ENCODE data around the gene CACNA2D3. TPM values are rescaled to one million over a fixed set of nuclear protein-coding genes. Genes with fewer than 3 reads are reported as not detected.

The CACNA2D3 gene
- polyA plus RNA-seq, 3 donors, result 8.3 to 21.5 (median 10.4) TPM

DNA sequence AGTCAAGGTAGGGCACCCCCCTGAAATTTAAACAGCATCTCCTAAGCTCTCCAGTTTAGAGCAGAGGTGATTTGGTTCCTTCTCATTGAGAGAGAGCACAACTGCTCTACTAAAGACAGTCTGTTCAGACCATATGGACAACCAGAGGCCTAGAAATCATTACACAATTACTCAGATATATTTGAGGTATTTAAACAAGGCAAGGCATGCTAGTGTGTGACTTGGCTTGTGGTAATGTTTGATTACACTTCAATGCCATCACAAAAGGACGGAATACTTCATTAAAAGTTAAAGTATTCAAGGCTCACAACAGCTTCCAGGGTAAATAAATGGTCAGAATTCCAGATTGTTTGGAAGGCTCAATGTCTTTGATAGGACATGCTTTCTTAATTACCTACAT is 695.3 kb downstream of the CACNA2D3 start:
- no peak overlapping the region for H3K27ac Mint-ChIP-seq
- no peak overlapping the region for H3K27ac ChIP-seq (ENCODE audit: low read depth in 1 of 2, low read length in 2 of 2)
- no peaks in the 10 kb centered on the region for H3K27me3 ChIP-seq (ENCODE audit: control insufficient read depth in 2 of 2, insufficient read depth in 2 of 2, low read length in 2 of 2)
- peaks cover 0 to 2% (median 0%) of the 10 kb centered on the region in 7 donors for H3K9me3 Mint-ChIP-seq
- DNase-seq, result no peak
- H3K4me2 ChIP-seq (replicated peaks; ENCODE audit: extremely low read depth, low read length, poor library complexity, severe bottlenecking), result no peak overlapping the region
- H3K9ac ChIP-seq (ENCODE audit: insufficient read depth, low read length, poor library complexity, severe bottlenecking), result no peak overlapping the region
- H3K36me3 ChIP-seq (replicated peaks in 1 of 2; ENCODE audit: control insufficient read depth in 1 of 2, insufficient read depth in 2 of 2, low read length in 2 of 2), result no peaks in the 10 kb centered on the region
- no peaks in the 10 kb centered on the region for H4K20me1 ChIP-seq (ENCODE audit: insufficient read depth, low read length)
- no peak overlapping the region for H3K4me3 Mint-ChIP-seq
- TF ChIP-seq, protein P1, sequence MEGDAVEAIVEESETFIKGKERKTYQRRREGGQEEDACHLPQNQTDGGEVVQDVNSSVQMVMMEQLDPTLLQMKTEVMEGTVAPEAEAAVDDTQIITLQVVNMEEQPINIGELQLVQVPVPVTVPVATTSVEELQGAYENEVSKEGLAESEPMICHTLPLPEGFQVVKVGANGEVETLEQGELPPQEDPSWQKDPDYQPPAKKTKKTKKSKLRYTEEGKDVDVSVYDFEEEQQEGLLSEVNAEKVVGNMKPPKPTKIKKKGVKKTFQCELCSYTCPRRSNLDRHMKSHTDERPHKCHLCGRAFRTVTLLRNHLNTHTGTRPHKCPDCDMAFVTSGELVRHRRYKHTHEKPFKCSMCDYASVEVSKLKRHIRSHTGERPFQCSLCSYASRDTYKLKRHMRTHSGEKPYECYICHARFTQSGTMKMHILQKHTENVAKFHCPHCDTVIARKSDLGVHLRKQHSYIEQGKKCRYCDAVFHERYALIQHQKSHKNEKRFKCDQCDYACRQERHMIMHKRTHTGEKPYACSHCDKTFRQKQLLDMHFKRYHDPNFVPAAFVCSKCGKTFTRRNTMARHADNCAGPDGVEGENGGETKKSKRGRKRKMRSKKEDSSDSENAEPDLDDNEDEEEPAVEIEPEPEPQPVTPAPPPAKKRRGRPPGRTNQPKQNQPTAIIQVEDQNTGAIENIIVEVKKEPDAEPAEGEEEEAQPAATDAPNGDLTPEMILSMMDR (IDR thresholded peaks at IDR 0.05), result no peak
- no peak overlapping the region for H2AFZ ChIP-seq (ENCODE audit: insufficient read depth, low read depth, low read length, poor library complexity, severe bottlenecking)
- no peaks in the 10 kb centered on the region for H3K79me2 ChIP-seq (ENCODE audit: insufficient read depth, low read length)
- no peaks in the 10 kb centered on the region for H3K9me3 ChIP-seq (replicated peaks in 1 of 2; ENCODE audit: control insufficient read depth in 1 of 2, insufficient read depth in 1 of 2, low read length in 2 of 2)
- no peaks in the 10 kb centered on the region for H3K4me1 Mint-ChIP-seq
- no peak overlapping the region for H3K4me3 ChIP-seq (replicated peaks in 1 of 3; ENCODE audit: low read depth in 2 of 3, low read length in 3 of 3)
- no CpG with 5 or more reads among the region's 1 CpG for WGBS (ENCODE audit: insufficient coverage)
- intact Hi-C loops (cut with micrococcal nuclease), result no loop called here
- H3K27me3 Mint-ChIP-seq (ENCODE audit: low read depth in 3 of 3), result peaks cover 4 to 7% (median 5%) of the 10 kb centered on the region in 3 donors
- no peaks in the 10 kb centered on the region for H3K36me3 Mint-ChIP-seq
- H3K4me1 ChIP-seq (ENCODE audit: control insufficient read depth in 1 of 2, insufficient read depth in 2 of 2, low read length in 2 of 2), result no peaks in the 10 kb centered on the region

- no peak overlapping the region for H3K4me3 Mint-ChIP-seq
- no CpG with 5 or more reads among the region's 2 CpGs for WGBS (ENCODE audit: insufficient coverage)
Observed at GRCh38 chr3:54818486-54818885, 696.1 kb downstream of the CACNA2D3 start.

More at GRCh38 chr3:54818486-54818885, 696.1 kb downstream of the CACNA2D3 start:
- no peak for DNase-seq
- H3K4me1 Mint-ChIP-seq, result no peaks in the 10 kb centered on the region
- no peak overlapping the region for H3K9ac ChIP-seq (ENCODE audit: insufficient read depth, low read length, poor library complexity, severe bottlenecking)
- H3K27ac ChIP-seq (ENCODE audit: low read depth in 1 of 2, low read length in 2 of 2), result no peak overlapping the region
- no peak overlapping the region for H2AFZ ChIP-seq (ENCODE audit: insufficient read depth, low read depth, low read length, poor library complexity, severe bottlenecking)
- peaks cover 4 to 9% (median 7%) of the 10 kb centered on the region in 3 donors for H3K27me3 Mint-ChIP-seq (ENCODE audit: low read depth in 3 of 3)
- H3K4me2 ChIP-seq (replicated peaks; ENCODE audit: extremely low read depth, low read length, poor library complexity, severe bottlenecking), result no peak overlapping the region
- H3K9me3 ChIP-seq (replicated peaks in 1 of 2; ENCODE audit: control insufficient read depth in 1 of 2, insufficient read depth in 1 of 2, low read length in 2 of 2), result no peaks in the 10 kb centered on the region
- H3K4me3 ChIP-seq (replicated peaks in 1 of 3; ENCODE audit: low read depth in 2 of 3, low read length in 3 of 3), result no peak overlapping the region
- no peaks in the 10 kb centered on the region for H3K4me1 ChIP-seq (ENCODE audit: control insufficient read depth in 1 of 2, insufficient read depth in 2 of 2, low read length in 2 of 2)
- H4K20me1 ChIP-seq (ENCODE audit: insufficient read depth, low read length), result no peaks in the 10 kb centered on the region
- intact Hi-C loops (cut with micrococcal nuclease), result no loop called here
- no peaks in the 10 kb centered on the region for H3K36me3 Mint-ChIP-seq
- peaks cover 0 to 2% (median 0%) of the 10 kb centered on the region in 7 donors for H3K9me3 Mint-ChIP-seq
- no peaks in the 10 kb centered on the region for H3K36me3 ChIP-seq (replicated peaks in 1 of 2; ENCODE audit: control insufficient read depth in 1 of 2, insufficient read depth in 2 of 2, low read length in 2 of 2)
- no peak overlapping the region for H3K27ac Mint-ChIP-seq
- H3K79me2 ChIP-seq (ENCODE audit: insufficient read depth, low read length), result no peaks in the 10 kb centered on the region
- H3K27me3 ChIP-seq (ENCODE audit: control insufficient read depth in 2 of 2, insufficient read depth in 2 of 2, low read length in 2 of 2), result no peaks in the 10 kb centered on the region
- TF ChIP-seq, protein P1 (IDR thresholded peaks at IDR 0.05), result no peak

Data from CD14-positive monocyte (primary cell).